H9 (cell line): ENCODE data around the gene MCF2L2. TPM values are rescaled to one million over a fixed set of nuclear protein-coding genes. Genes with fewer than 3 reads are reported as not detected.

Experiments used
- DNase-seq: peaks from one replicate; pipeline ENCODE4 v3.0.0-alpha.2; 2017
- H2AFZ ChIP-seq: one replicate; pipeline ENCODE4 v1.6.1; 2013; ENCODE audit warnings: mild to moderate bottlenecking, low read length, control low read depth, moderate library complexity
- H2AK5ac ChIP-seq: 2 replicates; pipeline ENCODE4 v1.6.1; 2013; ENCODE audit warnings: low read length, control low read depth, mixed read lengths; ENCODE audit not compliant: insufficient read length
- H2BK120ac ChIP-seq: one replicate; pipeline ENCODE4 v1.6.1; 2013; ENCODE audit warnings: low read depth, mild to moderate bottlenecking, low read length, control low read depth, inconsistent platforms; ENCODE audit not compliant: poor library complexity, severe bottlenecking
- H2BK12ac ChIP-seq: 2 replicates; pipeline ENCODE4 v1.6.1; 2013; ENCODE audit warnings: low read length, control low read depth, mixed read lengths, low read depth; ENCODE audit not compliant: insufficient read length
- H2BK15ac ChIP-seq: 2 replicates; pipeline ENCODE4 v1.6.1; 2013; ENCODE audit warnings: low read depth, low read length, control low read depth
- H2BK20ac ChIP-seq: one replicate; pipeline ENCODE4 v1.6.1; 2013; ENCODE audit warnings: low read depth, mild to moderate bottlenecking, low read length, control low read depth, inconsistent platforms; ENCODE audit not compliant: poor library complexity, severe bottlenecking
- H2BK5ac ChIP-seq: 2 replicates; pipeline ENCODE4 v1.6.1; 2013; ENCODE audit warnings: low read length, control low read depth, mixed read lengths; ENCODE audit not compliant: insufficient read length
- H3K14ac ChIP-seq: 2 replicates; pipeline ENCODE4 v1.6.1; 2013; ENCODE audit warnings: low read length, control low read depth; ENCODE audit not compliant: insufficient read depth
- H3K18ac ChIP-seq: 2 replicates; pipeline ENCODE4 v1.6.1; 2013; ENCODE audit warnings: low read depth, mild to moderate bottlenecking, mixed read lengths, low read length, control low read depth; ENCODE audit not compliant: insufficient read length
- H3K23ac ChIP-seq: 2 replicates; pipeline ENCODE4 v1.6.1; 2013; ENCODE audit warnings: low read length, control low read depth, mixed read lengths, low read depth; ENCODE audit not compliant: insufficient read length
- H3K23me2 ChIP-seq: 2 replicates; pipeline ENCODE4 v1.6.1; 2013; ENCODE audit warnings: low read depth, mild to moderate bottlenecking, mixed read lengths, low read length, control low read depth; ENCODE audit not compliant: insufficient read length, poor library complexity, severe bottlenecking
- H3K27ac ChIP-seq: 2 replicates; pipeline ENCODE4 v1.5.1; 2013; ENCODE audit warnings: low read length, control low read depth, mixed read lengths, low read depth; ENCODE audit not compliant: insufficient read length
- H3K27me3 ChIP-seq: 2 replicates; pipeline ENCODE4 v1.6.1; 2013; ENCODE audit warnings: low read length, control low read depth, inconsistent platforms; ENCODE audit not compliant: insufficient read depth
- H3K4ac ChIP-seq: 2 replicates; pipeline ENCODE4 v1.6.1; 2013; ENCODE audit warnings: low read depth, mild to moderate bottlenecking, control low read depth, inconsistent platforms, low read length, moderate library complexity
- H3K4me1 ChIP-seq: 2 replicates; pipeline ENCODE4 v1.6.1; 2013; ENCODE audit warnings: low read length, control low read depth, inconsistent platforms; ENCODE audit not compliant: insufficient read depth
- H3K4me2 ChIP-seq: 2 replicates; pipeline ENCODE4 v1.6.1; 2013; ENCODE audit warnings: low read length, control low read depth, mixed read lengths; ENCODE audit not compliant: insufficient read length, insufficient read depth
- H3K56ac ChIP-seq: 2 replicates; pipeline ENCODE4 v1.6.1; 2013; ENCODE audit warnings: low read depth, mild to moderate bottlenecking, mixed read lengths, low read length, control low read depth; ENCODE audit not compliant: insufficient read length
- H3K79me1 ChIP-seq: 2 replicates; pipeline ENCODE4 v1.6.1; 2013; ENCODE audit warnings: low read depth, mild to moderate bottlenecking, moderate library complexity, low read length, control low read depth, inconsistent platforms; ENCODE audit not compliant: insufficient read depth, poor library complexity, severe bottlenecking
- H3K79me2 ChIP-seq: 2 replicates; pipeline ENCODE4 v1.6.1; 2013; ENCODE audit warnings: low read length, control low read depth, inconsistent platforms; ENCODE audit not compliant: insufficient read depth
- H3K9ac ChIP-seq: 2 replicates; pipeline ENCODE4 v1.6.1; 2013; ENCODE audit warnings: low read length, control low read depth, mixed read lengths; ENCODE audit not compliant: insufficient read length; ENCODE audit errors: extremely low read depth
- H3K9me3 ChIP-seq: one replicate; pipeline ENCODE4 v1.6.1; 2013; ENCODE audit warnings: low read depth, low read length, inconsistent platforms; ENCODE audit not compliant: control insufficient read depth
- H3T11ph ChIP-seq: one replicate; pipeline ENCODE4 v1.6.1; 2013; ENCODE audit warnings: mild to moderate bottlenecking, low read length, control low read depth, inconsistent platforms
- H4K20me1 ChIP-seq: one replicate; pipeline ENCODE4 v1.6.1; 2013; ENCODE audit not compliant: control insufficient read depth, insufficient read length, insufficient read depth
- H4K5ac ChIP-seq: 2 replicates; pipeline ENCODE4 v1.6.1; 2013; ENCODE audit warnings: low read depth, mild to moderate bottlenecking, mixed read lengths, low read length, control low read depth; ENCODE audit not compliant: insufficient read length
- H4K8ac ChIP-seq: replicated peaks from 2 replicates; pipeline ENCODE4 v1.6.1; 2013; ENCODE audit warnings: low read length, control low read depth, mixed read lengths, low read depth; ENCODE audit not compliant: insufficient read length
- H4K91ac ChIP-seq: 2 replicates; pipeline ENCODE4 v1.6.1; 2013; ENCODE audit warnings: low read depth, mild to moderate bottlenecking, moderate library complexity, mixed read lengths, low read length, control low read depth; ENCODE audit not compliant: insufficient read length
- H3K27ac Mint-ChIP-seq, 3 experiments: 2 replicates in 2 of 3; 3 replicates in 1 of 3; pipeline ENCODE4 v1.8.0; 2020 to 2021; ENCODE audit warnings: mixed read lengths in 3 of 3, mild to moderate bottlenecking in 1 of 3, moderate library complexity in 1 of 3
- H3K27me3 Mint-ChIP-seq: 2 replicates; pipeline ENCODE4 v1.8.0; 2021; ENCODE audit warnings: low read depth, mild to moderate bottlenecking, moderate library complexity, mixed read lengths
- H3K36me3 Mint-ChIP-seq, 3 experiments: 2 replicates in 2 of 3; 3 replicates in 1 of 3; pipeline ENCODE4 v1.8.0; 2020 to 2021; ENCODE audit warnings: low read depth in 3 of 3, mixed read lengths in 3 of 3; ENCODE audit not compliant: insufficient read depth in 1 of 3
- H3K4me1 Mint-ChIP-seq, 2 experiments: 2 replicates each; pipeline ENCODE4 v1.8.0; 2020; ENCODE audit warnings: mixed read lengths in 2 of 2
- H3K4me3 Mint-ChIP-seq, 2 experiments: 2 replicates in 1 of 2; 3 replicates in 1 of 2; pipeline ENCODE4 v1.8.0; 2020 to 2021; ENCODE audit warnings: mild to moderate bottlenecking in 2 of 2, mixed read lengths in 2 of 2, moderate library complexity in 1 of 2
- H3K9me3 Mint-ChIP-seq, 2 experiments: 2 replicates in 1 of 2; 3 replicates in 1 of 2; pipeline ENCODE4 v1.8.0; 2020; ENCODE audit warnings: mild to moderate bottlenecking in 2 of 2, mixed read lengths in 2 of 2, moderate library complexity in 1 of 2
- CTCF ChIP-seq: fragments of 200-600 bp; sonication (generic); conservative IDR thresholded peaks from 3 replicates; pipeline ENCODE4 v1.8.0; 2021; ENCODE audit warnings: antibody characterized with exemption, mild to moderate bottlenecking
- WGBS: extraction: QIAGEN DNeasy Blood & Tissue Kit; methylation state at CpG from one replicate; pipeline ENCODE4 v1.1.7; 2013; ENCODE audit warnings: missing lambda C conversion rate, low lambda C conversion rate, mixed read lengths; ENCODE audit not compliant: insufficient read length; ENCODE audit errors: extremely low coverage; 5-methylcytosine and 5-hydroxymethylcytosine counted together
- total RNA-seq: library from RNA; stranded (reverse); gene quantifications from 2 replicates; pipeline ENCODE4 v1.2.1, GENCODE V29; 2021

The MCF2L2 gene
- total RNA-seq, 1 experiment from 2014 or later, result 6.4 TPM

GRCh38 chr3:183260167-183260904 is 168.1 kb downstream of the MCF2L2 start:
- Histone ChIP-seq H3K4ac (no peak overlapping the region), H3K79me2 (no peaks in the 10 kb centered on the region), H3K56ac (no peak overlapping the region), H3K9ac (no peak overlapping the region), H4K5ac (no peak overlapping the region), H3K4me1 (peaks cover 8% of the 10 kb centered on the region; the same call in 1 of the 2 replicates), H3K27me3 (no peaks in the 10 kb centered on the region), H3K23me2 (peaks cover 1% of the 10 kb centered on the region), H4K20me1 (no peaks in the 10 kb centered on the region), H2BK20ac (no peak overlapping the region), H3K79me1 (no peaks in the 10 kb centered on the region), H3K14ac (no peak overlapping the region), H2BK5ac (no peak overlapping the region), H3K27ac (no peak overlapping the region), H4K91ac (no peak overlapping the region), H3T11ph (no peak overlapping the region), H2AK5ac (no peak overlapping the region), H4K8ac (no peak overlapping the region), H3K4me2 (no peak overlapping the region), H2BK120ac (no peak overlapping the region), H2BK12ac (no peak overlapping the region), H3K9me3 (no peaks in the 10 kb centered on the region), H2AFZ (no peak overlapping the region), H3K18ac (no peak overlapping the region), H3K23ac (no peak overlapping the region), H2BK15ac (no peak overlapping the region)
- no peak overlapping the region for H3K4me3 Mint-ChIP-seq
- no peaks in the 10 kb centered on the region for H3K9me3 Mint-ChIP-seq
- no peak overlapping the region for H3K27ac Mint-ChIP-seq
- peaks cover 7 to 15% of the 10 kb centered on the region in 2 experiments for H3K4me1 Mint-ChIP-seq
- no peak for TF ChIP-seq CTCF
- H3K36me3 Mint-ChIP-seq, result peaks cover 0 to 4% (median 4%) of the 10 kb centered on the region in 3 experiments; a peak in 2 of 7 replicates
- no CpG with 5 or more reads among the region's 7 CpGs for WGBS
- peaks cover 3% of the 10 kb centered on the region for H3K27me3 Mint-ChIP-seq
- no peak for DNase-seq
